ENCODE data around the gene MMP21.

Gene MMP21

GRCh38 chr10:125788156-125789034 is 12.8 kb upstream of the MMP21 start:
- DNase-seq, result no peak

- no peak for DNase-seq
Observed at GRCh38 chr10:125785791-125786190, 10.2 kb upstream of the MMP21 start.

GRCh38 chr10:125783957-125784356 is 8.3 kb upstream of the MMP21 start:
- DNase-seq, result peak; percentile 18

GRCh38 chr10:125783408-125783807 is 7.8 kb upstream of the MMP21 start:
- no peak for DNase-seq

- no peak for DNase-seq
Observed at GRCh38 chr10:125782616-125783015, 7.0 kb upstream of the MMP21 start.

- DNase-seq, result no peak
Observed at GRCh38 chr10:125782054-125782453, 6.4 kb upstream of the MMP21 start.

GRCh38 chr10:125781374-125781773 is 5.8 kb upstream of the MMP21 start:
- DNase-seq, result no peak

GRCh38 chr10:125779403-125780327 is 4.0 kb upstream of the MMP21 start:
- DNase-seq, result no peak

- no peak for DNase-seq
Observed at GRCh38 chr10:125778556-125778955, 2.9 kb upstream of the MMP21 start.

- no peak for DNase-seq
Observed at GRCh38 chr10:125777806-125778205, 2.2 kb upstream of the MMP21 start.

- DNase-seq, result no peak
Observed at GRCh38 chr10:125774581-125775191, 935 bp downstream of the MMP21 start.

GRCh38 chr10:125773687-125774543 is 1.7 kb downstream of the MMP21 start:
- DNase-seq, result no peak

- DNase-seq, result no peak
Observed at GRCh38 chr10:125772864-125773180, 2.8 kb downstream of the MMP21 start.

GRCh38 chr10:125772112-125772863 is 3.3 kb downstream of the MMP21 start:
- DNase-seq, result no peak

GRCh38 chr10:125770844-125771243 is 4.8 kb downstream of the MMP21 start:
- DNase-seq, result no peak

- no peak for DNase-seq
Observed at GRCh38 chr10:125769175-125769574, 6.4 kb downstream of the MMP21 start.

- no peak for DNase-seq
Observed at GRCh38 chr10:125768219-125768855, 7.3 kb downstream of the MMP21 start.

- no peak for DNase-seq
Observed at GRCh38 chr10:125766511-125766910, 9.1 kb downstream of the MMP21 start.

- no peak for DNase-seq
Observed at GRCh38 chr10:125765835-125766234, 9.8 kb downstream of the MMP21 start.

- no peak for DNase-seq
Observed at GRCh38 chr10:125762692-125763648, 12.7 kb downstream of the MMP21 start.
